Amniotic epithelial cell (primary cell): Measurements from ENCODE around the gene NR4A1.

Source experiments
- DNase-seq: peaks from one replicate; pipeline ENCODE4 v3.0.0-alpha.2; 2010; ENCODE audit warnings: low read depth

NR4A1 gene

DNA sequence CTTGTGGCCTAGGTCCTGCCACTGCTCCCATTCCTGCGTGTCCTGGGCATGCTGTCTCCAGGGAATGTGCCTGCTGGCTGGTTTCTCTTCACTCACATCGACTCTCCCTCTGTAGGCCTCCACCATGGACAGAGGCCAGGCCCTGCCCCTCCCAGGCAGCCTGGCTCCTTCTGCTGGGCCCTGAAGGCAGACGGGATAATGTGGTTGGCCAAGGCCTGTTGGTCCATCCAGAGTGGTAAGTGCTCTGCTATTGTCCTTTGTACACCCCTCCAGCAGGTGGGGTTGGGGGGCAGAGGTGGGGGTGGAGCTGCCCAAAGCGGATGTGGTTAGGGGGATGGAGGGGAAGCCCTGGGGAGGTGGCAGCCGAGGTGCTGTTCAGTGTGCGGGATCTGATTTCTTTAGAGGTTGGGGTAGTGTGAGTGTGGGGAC is 9.5 kb upstream of the NR4A1 start:
- DNase-seq = no peak

DNA sequence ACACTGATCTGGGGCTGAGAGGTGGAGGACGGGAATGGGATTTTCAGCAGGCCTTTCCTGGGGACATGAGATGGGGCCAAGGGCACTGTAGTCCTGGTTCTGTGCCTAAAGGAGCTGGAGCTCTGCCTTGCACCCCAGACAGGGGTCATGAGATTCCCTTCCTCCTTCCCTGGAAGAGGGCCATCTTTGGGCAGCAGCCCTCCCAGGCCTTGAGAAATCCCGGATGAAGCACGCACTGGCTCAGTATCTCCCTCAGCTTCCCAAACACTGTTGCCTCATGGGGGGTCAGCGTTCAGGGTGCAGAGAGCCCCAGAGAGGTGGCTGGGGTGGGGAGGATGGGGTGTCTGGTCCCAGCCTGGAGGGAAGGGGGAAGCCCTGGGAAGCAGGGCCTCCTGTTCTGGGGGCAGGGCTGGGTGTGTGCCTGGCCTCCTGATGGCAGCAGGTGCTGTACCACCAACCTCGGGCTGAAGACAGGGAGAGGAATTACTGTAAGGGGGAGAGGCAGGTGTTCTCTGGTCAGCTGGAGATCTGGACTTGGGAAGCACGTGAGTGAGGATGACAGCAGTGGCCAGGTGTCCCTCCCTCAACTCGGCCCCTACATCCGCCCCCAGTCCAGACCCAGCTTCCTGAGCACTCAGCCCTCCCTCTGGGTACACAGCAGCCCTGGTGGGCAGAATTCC is 8.4 kb upstream of the NR4A1 start:
- no peak for DNase-seq

DNA sequence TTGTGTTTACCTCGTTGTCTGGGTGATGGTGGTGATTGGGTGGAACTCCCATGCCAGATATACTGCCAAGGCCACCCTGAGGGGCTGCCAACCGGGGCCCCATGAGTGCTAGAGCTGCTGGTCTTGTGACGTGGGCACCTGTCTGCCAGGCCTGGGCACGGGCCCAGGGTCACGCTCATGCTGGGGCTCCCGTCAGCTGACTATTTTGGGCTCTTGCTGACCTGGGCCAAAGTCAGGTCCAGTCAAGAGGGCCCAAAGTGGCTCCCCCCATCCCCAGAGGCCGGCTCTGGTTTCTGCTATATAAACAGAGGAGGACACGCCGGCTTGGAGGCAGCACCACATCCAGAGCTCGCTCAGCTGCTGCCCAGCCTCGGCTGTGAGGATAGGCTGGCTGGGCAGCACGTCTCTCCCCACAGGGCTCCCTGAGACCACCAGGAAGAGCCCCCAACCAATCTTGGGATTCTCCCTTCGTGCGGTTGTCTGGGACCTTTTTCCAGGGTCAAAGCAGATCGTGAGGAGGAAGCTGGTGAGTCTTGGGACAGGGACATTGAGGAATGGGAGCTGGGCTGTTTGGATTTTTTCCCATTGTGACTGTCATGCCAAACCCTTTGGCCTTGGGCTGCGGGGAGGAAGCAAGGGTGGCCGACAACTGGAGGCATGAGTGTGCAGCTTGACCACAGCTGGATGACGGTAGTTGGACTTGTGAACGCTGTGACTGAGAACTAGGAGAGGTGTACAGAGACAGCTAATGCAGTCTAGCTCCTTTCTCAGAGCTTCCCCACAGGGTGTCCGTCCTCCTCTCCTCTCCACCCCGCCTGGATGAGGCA is 7.6 kb upstream of the NR4A1 start:
- DNase-seq = no peak

DNA sequence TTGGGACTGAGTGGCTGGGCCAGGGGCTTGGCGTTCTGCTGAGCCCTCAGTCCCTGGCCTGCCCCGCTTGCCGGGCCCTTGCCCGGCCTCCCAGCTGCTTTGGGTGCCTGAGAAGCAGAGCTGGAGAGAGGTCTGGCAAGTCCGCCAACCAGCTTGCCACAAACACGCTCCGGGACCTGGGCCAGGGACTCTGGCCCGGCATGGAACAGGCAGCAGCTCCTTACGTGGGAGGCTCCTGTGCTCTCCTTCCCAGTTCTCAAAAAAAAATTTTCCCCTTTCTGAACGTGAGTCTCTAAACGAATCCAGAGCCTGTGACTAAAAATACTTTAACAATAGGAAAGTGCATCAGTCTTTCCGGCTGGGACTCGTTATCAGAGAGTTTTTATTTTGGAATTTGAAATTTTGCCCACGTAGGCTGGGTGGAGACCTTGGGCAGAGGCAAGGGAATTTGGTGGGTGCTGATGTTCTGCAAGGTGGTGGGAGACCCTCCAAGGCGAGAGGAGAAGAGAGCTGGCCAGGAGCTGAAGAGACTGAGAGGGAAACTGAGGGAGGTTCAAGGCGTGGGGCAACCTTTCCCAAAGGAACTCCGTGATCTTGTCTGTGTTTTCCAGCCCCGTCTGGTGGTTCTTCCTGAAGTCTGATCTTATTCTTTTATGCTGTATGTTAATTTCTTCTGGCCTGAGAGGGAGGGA is 6.8 kb upstream of the NR4A1 start:
- no peak for DNase-seq

DNA sequence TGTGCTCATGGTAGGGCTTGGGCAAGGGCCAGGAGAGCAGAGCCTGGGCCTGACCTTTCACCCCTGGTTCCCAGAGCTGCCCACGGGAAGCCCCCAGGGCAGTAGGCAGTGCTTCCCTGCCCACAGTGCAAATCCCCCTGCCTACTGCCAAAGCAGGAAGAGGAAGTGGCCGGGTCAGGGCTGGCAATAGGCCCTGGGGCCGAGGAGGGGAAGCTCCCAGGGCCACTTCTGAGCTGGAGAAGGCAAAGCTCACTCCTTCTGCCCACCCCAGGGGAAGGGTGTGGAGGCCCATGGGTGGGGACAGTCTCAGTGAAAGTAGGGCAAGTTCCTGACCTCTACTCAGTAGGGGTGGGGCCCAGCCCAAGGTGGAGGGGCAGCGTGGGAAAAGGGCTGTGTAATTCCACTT is 5.4 kb upstream of the NR4A1 start:
- no peak for DNase-seq

DNA sequence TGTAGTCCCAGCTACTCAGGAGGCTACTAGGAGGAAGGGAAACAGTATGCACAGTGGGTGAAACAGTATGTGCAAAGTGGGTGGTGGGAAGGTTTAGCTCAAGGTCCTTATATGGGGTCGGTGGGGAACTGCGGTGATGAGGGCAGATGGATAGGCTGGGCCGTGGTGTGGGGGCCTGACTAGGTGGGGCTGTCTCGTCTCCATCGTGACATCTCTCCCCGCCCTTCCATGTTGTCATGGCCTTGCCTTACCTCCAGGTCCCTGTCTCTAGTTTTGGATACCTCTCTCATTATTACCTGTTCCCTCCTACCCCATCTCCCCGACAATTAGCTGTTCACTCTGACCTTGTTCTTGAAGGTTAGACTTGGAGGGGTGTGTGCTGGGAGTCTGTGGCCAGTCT is 4.4 kb upstream of the NR4A1 start:
- no peak for DNase-seq

DNA sequence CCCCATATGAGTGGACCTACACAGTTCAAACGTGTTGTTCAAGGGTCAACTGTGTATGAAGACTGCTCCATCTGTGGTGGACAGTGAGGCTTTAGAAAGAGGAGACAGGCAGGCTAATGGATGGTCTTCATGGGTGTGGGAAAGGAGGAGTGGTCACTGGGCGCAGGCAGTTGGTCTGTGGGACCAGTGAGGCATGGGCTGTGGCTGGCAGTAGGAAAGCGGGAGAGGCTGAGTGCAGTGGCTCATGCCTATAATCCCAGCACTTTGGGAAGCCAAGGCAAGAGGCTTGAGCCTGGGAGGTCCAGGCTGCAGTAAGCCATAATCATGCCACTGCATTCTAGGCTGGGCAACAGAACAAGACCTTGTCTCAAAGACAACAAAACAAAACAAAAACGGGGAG is 2.0 kb upstream of the NR4A1 start:
- DNase-seq = no peak

DNA sequence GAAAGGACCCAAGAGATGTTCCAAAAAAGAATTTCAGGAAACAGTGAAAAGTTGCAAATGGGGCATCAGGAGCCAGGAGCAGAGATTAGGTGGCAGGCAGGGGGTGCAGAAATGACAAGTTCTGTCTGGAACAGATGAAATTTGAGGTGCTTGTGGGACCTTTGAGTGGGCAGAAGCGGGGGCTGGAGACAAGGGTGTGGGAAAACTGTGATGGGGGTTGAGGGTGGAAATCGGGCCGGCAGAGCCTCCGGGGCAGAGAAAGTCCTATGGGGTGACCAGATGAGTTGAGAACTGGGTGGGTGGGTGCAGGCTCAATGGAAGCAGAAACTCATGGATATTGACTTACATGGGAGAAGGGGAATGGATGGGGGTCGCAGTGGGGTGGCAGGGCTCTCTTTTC is 1.6 kb upstream of the NR4A1 start:
- no peak for DNase-seq

DNA sequence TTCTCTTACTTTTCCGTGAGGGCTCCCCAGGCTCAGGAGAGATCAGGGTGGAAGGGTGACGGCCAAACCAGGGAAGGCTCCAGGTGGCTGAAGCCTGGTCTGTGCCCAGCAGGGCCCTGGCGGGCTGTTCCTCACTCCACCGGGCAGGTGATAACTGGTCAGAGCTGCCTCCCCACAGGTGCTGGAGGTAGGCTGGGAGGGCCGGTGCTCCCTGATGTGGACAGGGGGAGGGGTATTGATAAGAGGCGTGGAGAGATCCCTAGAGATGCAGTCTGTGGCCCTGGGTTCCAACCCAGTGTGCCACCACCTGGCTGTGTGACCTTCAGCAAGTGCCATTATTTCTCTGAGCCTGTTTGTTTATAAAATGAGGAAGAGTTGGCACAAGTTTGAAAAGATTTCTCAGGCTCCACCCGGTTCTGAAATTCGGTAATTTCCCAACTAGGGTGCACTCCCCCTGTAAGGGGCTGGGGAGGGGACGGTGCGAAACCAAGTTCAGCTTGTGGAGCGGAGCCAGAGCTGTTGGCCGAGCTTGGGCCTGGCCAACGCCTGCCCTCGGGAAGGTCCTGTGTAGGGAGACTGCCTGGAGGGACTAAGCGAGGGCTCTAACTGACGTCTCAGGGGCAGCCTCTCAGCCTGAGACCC is 1.0 kb upstream of the NR4A1 start:
- no peak for DNase-seq

DNA sequence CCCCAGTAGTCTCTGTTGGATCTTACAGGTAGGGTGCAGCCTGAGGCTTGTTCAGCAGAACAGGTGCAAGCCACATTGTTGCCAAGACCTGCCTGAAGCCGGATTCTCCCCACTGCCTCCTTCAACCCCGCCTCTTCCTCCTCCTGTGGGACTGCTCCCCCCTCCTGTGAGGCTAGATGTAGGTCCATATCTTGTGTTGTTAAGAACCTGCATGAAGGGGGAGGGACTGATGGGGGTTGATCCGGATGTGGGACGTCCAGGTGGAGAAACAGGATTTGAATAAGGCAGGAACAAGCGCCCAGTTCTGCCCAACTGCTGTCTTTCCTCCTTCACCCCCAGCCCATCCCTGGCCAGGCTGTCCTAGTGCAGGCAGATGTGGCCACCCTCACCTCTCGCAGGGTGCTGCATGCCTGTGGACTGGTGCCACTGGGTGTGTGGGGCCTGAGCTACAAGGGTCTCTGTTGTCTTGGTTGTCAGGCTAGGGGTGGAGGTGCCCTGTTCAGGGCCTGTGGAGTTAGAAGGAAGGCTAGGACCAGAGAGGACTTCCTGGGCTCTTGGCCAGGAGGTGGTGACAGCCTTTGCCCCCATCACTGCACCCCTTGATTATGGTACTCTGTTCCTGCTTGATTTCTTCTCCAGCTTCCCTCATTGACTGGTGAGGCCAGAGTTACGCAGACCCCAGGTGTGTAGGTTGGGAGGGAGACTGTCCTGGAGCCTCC is 1.4 kb downstream of the NR4A1 start:
- DNase-seq = no peak

DNA sequence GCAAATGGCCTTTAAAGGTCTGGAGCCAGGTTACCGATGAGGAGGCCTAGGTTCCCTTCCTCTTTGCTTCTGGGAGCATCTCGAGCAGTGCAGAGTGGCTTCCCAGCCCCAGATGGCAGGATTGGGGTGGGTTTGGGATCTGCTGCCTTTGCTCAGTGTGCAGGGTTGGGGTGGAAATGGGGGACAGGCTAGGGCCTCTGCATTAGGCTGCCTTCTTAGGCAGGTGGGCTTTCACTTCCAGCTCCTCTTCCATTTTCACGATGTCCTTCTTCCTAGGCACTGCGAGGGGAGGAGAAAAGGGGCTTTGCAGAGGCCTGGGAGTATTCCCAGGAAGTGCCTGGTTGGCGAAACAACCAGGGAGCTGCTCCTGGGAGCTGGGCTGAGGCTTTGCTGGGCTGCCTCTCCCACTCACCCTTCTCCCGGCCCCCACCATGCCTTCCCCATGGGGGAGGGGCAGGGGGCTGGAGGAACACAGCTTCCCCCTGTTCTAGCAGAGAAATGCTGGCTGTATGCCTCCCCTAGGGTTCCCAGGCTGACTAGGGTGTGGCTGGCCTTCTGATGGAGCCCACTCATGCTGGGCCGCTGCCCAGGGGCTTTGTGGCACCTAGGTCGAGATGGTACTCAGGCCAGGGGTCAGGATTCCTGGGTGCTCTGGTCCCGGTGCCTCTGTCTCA is 2.4 kb downstream of the NR4A1 start:
- no peak for DNase-seq

DNA sequence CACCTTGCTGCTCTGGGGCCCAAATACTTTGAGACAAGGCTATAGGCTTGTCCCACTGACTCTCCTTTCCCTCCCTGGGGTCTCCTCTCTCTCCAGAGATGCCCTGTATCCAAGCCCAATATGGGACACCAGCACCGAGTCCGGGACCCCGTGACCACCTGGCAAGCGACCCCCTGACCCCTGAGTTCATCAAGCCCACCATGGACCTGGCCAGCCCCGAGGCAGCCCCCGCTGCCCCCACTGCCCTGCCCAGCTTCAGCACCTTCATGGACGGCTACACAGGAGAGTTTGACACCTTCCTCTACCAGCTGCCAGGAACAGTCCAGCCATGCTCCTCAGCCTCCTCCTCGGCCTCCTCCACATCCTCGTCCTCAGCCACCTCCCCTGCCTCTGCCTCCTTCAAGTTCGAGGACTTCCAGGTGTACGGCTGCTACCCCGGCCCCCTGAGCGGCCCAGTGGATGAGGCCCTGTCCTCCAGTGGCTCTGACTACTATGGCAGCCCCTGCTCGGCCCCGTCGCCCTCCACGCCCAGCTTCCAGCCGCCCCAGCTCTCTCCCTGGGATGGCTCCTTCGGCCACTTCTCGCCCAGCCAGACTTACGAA is 3.1 kb downstream of the NR4A1 start:
- no peak for DNase-seq

DNA sequence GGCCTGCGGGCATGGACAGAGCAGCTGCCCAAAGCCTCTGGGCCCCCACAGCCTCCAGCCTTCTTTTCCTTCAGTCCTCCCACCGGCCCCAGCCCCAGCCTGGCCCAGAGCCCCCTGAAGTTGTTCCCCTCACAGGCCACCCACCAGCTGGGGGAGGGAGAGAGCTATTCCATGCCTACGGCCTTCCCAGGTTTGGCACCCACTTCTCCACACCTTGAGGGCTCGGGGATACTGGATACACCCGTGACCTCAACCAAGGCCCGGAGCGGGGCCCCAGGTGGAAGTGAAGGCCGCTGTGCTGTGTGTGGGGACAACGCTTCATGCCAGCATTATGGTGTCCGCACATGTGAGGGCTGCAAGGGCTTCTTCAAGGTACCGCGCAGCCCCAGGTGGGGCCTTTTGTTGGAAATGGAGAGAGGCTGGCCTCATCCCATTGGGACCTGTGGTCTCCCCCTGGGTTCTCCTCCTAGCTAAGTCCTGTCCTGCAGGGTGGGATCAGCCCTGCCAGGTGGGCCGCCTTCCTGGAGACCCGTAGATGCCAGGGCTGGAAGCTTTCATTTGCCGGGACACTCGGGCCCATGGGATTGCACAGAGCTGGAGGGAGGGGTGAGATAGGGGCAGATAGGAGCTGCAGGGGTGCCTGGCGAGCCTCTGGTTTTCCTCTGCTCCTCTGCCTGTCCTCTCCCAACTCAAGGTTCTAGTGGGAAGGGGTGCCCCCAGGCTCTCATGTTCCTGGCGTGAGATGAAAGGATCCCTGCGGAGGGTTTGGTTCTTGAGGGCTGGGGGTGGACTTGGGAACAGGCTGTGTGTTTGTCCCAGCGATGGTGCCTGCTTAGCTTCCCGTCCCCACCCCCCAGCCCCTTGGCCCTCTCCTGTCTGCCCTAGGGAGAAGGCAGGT is 3.8 kb downstream of the NR4A1 start:
- no peak for DNase-seq

DNA sequence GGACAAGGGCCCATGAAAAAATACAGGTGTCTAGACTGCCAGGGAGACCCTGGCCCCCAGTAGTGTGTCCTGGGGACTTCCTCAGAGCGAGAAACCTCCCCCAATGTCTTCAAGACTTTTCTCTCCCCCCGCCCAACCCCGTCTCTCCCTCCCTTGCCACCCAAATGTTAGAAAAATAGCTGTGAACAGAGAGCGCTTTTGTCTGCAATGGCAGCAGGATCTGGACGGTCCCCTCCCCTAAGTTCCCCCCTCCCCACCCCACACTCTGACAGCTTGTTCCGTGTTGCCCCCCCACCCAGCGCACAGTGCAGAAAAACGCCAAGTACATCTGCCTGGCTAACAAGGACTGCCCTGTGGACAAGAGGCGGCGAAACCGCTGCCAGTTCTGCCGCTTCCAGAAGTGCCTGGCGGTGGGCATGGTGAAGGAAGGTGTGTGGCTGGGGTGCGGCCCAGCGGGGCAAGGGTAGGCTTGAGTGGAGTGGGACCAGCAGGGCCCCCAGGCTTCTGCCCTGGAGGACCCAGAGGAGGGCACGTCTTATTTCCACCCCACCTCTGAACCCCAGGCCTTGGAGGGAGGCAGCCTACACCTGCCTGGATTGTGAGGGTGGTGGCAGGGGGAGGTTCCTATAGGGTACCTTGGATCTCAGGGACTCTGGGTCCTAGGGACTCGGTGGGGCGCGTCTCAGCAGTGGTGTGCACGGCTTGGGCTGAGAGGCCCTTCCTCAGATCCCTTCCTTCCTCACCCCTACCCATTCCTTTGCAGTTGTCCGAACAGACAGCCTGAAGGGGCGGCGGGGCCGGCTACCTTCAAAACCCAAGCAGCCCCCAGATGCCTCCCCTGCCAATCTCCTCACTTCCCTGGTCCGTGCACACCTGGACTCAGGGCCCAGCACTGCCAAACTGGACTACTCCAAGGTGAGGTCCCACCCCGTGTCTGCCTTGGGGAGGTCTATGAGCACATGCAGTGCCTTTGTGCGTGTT is 4.8 kb downstream of the NR4A1 start:
- DNase-seq = no peak

DNA sequence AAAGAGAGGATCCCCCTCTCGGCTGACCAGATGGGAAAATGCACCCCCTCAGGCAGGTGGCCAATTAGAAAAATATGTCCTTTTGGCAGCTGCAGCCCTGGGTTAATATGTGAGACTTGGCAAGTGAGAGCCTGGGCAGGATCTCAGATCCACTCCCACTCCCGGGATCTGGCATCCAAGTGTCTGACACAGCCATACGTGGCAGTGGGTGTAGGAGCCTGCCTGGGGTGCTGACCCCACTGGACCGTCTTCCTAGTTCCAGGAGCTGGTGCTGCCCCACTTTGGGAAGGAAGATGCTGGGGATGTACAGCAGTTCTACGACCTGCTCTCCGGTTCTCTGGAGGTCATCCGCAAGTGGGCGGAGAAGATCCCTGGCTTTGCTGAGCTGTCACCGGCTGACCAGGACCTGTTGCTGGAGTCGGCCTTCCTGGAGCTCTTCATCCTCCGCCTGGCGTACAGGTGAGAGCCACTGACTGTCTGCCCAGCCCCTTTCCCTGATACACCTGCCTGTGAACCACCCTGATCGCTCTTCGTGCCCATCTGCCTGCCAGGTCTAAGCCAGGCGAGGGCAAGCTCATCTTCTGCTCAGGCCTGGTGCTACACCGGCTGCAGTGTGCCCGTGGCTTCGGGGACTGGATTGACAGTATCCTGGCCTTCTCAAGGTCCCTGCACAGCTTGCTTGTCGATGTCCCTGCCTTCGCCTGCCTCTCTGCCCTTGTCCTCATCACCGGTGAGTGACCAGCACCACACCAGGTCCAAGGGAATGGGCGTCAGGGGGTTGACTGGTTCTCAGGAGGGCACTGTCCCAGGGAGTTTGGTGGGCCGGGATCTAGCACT is 5.8 kb downstream of the NR4A1 start:
- no peak for DNase-seq

DNA sequence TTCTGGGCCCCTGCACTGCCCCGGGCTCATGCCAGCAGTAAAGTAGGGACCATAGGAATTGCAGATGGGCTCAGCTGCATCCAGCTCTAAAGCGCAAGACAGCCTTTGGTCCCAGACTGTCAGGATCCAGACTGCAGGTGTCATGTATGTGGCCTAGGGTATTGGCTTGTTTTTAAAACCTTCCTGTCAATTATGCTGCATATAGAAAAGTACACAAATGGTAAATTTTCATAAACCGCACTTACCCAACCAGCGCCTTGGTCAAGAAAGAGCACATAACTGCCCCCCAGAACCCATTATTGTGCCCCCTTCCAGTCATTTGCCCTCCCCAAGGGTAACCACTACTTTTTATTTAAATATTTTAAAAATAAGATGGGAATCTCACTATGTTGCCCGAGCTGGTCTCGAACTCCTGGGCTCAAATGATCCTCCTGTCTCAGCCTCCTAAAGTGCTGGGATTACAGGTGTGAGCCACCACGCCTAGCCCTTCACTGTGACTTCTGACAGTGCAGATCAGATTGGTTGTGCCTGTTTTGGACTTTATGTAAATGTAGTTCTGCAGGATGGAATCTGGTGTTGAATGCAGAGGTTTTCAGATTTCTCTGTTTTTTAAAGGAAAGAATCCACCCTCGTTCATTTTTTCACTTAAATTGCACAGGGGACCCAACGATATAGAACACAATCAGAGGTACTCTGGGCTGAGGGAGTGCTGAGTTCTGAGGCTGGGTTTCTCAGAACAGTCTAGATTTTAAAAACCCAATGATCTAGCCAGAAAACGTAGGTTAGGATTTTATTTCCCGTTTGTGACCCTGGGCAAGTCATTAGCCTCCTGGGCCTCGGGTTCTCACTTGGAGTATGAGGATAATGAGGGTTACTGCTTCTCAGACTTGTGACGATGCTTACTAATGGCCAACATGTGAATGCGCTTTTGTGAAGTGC is 6.7 kb downstream of the NR4A1 start:
- no peak for DNase-seq
